ENCODE data around the gene DTNB. TPM values are rescaled to one million over a fixed set of nuclear protein-coding genes. Genes with fewer than 3 reads are reported as not detected.

The DTNB gene
- total RNA-seq, 4 donors from 2014 or later: 0.70 to 23.1 (median 6.1) TPM

DNA sequence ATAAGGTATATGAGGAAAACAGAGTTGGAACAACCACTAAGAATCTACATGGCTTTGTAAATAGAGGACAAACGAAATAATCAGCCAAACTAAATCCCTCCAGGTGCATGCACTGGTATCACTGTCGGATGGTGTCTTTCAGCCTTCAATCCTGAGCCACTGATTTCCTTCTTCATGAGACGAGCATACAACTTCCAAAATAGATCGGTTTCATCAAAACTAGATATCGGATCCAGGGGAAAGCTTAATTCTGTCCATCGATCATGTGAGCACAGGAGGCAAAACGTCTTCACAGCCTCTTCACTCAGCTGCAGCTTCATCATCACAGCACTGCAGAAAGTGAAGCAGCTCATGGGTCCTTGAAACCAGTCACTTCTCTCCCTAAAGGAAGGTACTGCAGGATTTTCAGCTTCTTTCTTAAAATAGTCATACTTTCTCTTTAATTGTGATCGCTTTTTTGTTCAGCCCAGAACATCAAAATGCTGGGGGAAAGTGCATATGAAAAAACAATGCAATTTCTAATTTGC is 80.5 kb downstream of the DTNB start:
- Histone ChIP-seq H3K27ac (no peak overlapping the region), H3K36me3 (no peaks in the 10 kb centered on the region), H3K4me3 (no peak overlapping the region), H3K27me3 (no peaks in the 10 kb centered on the region), H3K9me3 (no peaks in the 10 kb centered on the region), H3K4me1 (no peaks in the 10 kb centered on the region)
- DNase-seq: no peak
- TF ChIP-seq, protein P1, sequence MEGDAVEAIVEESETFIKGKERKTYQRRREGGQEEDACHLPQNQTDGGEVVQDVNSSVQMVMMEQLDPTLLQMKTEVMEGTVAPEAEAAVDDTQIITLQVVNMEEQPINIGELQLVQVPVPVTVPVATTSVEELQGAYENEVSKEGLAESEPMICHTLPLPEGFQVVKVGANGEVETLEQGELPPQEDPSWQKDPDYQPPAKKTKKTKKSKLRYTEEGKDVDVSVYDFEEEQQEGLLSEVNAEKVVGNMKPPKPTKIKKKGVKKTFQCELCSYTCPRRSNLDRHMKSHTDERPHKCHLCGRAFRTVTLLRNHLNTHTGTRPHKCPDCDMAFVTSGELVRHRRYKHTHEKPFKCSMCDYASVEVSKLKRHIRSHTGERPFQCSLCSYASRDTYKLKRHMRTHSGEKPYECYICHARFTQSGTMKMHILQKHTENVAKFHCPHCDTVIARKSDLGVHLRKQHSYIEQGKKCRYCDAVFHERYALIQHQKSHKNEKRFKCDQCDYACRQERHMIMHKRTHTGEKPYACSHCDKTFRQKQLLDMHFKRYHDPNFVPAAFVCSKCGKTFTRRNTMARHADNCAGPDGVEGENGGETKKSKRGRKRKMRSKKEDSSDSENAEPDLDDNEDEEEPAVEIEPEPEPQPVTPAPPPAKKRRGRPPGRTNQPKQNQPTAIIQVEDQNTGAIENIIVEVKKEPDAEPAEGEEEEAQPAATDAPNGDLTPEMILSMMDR (IDR thresholded peaks at IDR 0.05): no peak
- TF ChIP-seq POLR2A (IDR thresholded peaks at IDR 0.05): no peak

- Histone ChIP-seq H3K27ac (no peak overlapping the region), H3K4me1 (no peaks in the 10 kb centered on the region), H3K27me3 (no peaks in the 10 kb centered on the region), H3K36me3 (no peaks in the 10 kb centered on the region), H3K4me3 (no peak overlapping the region), H3K9me3 (no peaks in the 10 kb centered on the region)
- no peak for DNase-seq
- TF ChIP-seq POLR2A (IDR thresholded peaks at IDR 0.05): no peak
- TF ChIP-seq, protein P1 (IDR thresholded peaks at IDR 0.05): no peak
Observed at GRCh38 chr2:25590921-25591505, 82.4 kb downstream of the DTNB start.

DNA sequence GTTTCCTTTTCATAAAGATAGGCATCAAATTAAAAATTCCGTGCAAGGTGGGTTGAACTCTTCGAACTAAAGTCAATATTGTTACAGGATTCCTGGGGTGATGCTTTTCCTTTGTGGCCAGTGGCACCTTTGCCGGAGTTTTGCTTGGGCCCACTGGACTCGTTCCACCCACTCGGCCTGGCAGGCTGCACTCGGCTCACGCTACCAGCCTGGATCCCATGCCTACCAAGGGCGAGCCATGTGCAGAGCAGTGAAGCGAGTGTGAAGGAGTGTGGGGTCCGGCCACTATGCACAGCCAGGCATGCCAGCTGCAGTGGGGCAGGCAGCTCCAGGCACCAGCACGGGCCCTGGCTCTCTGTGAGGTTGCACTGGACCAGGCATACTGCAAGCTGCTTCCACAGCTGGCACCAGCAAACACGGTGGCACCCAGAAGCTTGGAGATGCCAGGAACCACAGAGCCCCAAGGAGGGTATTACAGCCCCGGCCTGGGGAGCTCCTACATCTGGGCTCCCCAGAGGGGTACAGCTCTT is 83.6 kb downstream of the DTNB start:
- TF ChIP-seq POLR2A (IDR thresholded peaks at IDR 0.05): no peak
- TF ChIP-seq, protein P1 (IDR thresholded peaks at IDR 0.05): no peak
- no peaks in the 10 kb centered on the region for H3K4me1 ChIP-seq
- H3K4me3 ChIP-seq: no peak overlapping the region
- H3K36me3 ChIP-seq: no peaks in the 10 kb centered on the region
- H3K27me3 ChIP-seq: no peaks in the 10 kb centered on the region
- no peaks in the 10 kb centered on the region for H3K9me3 ChIP-seq
- no peak overlapping the region for H3K27ac ChIP-seq
- no peak for DNase-seq

DNA sequence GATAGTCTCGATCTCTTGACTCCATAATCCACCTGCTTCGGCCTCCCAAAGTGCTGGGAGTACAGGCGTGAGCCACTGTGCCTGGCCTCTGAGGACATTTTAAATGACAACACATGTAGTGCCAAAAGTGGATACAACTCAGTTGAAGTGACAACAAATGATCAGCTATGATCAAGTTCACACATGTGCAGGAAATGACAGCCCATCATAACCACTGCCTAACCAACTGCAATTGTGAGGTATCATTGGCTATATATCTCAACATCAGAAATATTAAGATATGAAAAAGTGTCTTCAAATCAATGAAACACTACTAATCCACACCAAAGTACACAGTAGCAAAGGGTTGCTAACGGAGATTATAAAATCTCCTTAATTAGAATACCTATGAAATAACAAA is 84.8 kb downstream of the DTNB start:
- TF ChIP-seq POLR2A (IDR thresholded peaks at IDR 0.05): no peak
- TF ChIP-seq, protein P1 (IDR thresholded peaks at IDR 0.05): no peak
- Histone ChIP-seq H3K4me1 (no peaks in the 10 kb centered on the region), H3K27ac (no peak overlapping the region), H3K27me3 (no peaks in the 10 kb centered on the region), H3K4me3 (no peak overlapping the region), H3K36me3 (no peaks in the 10 kb centered on the region), H3K9me3 (no peaks in the 10 kb centered on the region)
- no peak for DNase-seq

DNA sequence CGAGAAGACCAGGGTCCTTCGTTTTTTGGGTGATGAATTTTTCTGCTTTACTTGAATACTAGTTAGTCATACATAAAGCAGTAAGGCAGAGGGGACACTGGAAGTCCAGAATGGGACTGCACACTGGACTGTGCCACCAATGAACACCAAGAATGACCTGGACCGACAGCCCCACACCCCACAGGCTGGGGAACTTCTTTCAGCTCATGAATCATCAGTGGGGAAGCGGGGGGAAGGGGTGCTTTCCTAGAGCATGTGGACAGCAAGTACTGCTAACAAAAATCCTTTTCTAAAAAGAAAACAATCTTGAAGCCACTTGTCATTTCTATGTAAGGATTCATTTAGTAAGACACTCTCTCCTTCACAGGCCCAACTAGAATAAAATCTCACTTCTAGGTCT is 86.0 kb downstream of the DTNB start:
- no peaks in the 10 kb centered on the region for H3K9me3 ChIP-seq
- H3K27me3 ChIP-seq: no peaks in the 10 kb centered on the region
- no peaks in the 10 kb centered on the region for H3K4me1 ChIP-seq
- no peaks in the 10 kb centered on the region for H3K36me3 ChIP-seq
- H3K4me3 ChIP-seq: no peak overlapping the region
- TF ChIP-seq, protein P1 (IDR thresholded peaks at IDR 0.05): no peak
- TF ChIP-seq POLR2A (IDR thresholded peaks at IDR 0.05): no peak
- H3K27ac ChIP-seq: no peak overlapping the region
- DNase-seq: no peak

Data from Peyer's patch (tissue), 4 donors.